Activated CD8-positive, alpha-beta T cell treated with anti-CD3 and anti-CD28 coated beads, Interleukin-2, amount 10 ng/mL, durations not matched to agents 7 days and 5 days (primary cell): ENCODE results near the gene BCAR3. TPM values are rescaled to one million over a fixed set of nuclear protein-coding genes. Genes with fewer than 3 reads are reported as not detected.
"Not testable (repeated sequence)": the region's sequence is repeated elsewhere in the genome, so short reads cannot be mapped to it uniquely, and the experiment has no call there.

Experiments used
- ATAC-seq: fragments of 150-1000 bp; cut with Tn5 transposase; one replicate; pipeline ENCODE4 v1.10.0; 2021; ENCODE audit warnings: moderate library complexity
- CTCF ChIA-PET: fragments of 350-600 bp; sonication (Branson Sonifier 250); formaldehyde crosslinking; loops from one replicate; lab custom pipeline; 2021; ENCODE audit warnings: antibody characterized with exemption; lab: Charles Lee
- POLR2A ChIA-PET: fragments of 350-600 bp; sonication (Branson Sonifier 250); formaldehyde crosslinking; loops from one replicate; lab custom pipeline; 2021; ENCODE audit warnings: antibody characterized with exemption; lab: Charles Lee
- DNase-seq: peaks from one replicate; pipeline ENCODE4 v3.0.0-alpha.2; 2020
- H3K27ac Mint-ChIP-seq: one replicate; pipeline ENCODE4 v1.8.0; 2021; ENCODE audit warnings: mild to moderate bottlenecking, mixed read lengths
- H3K27me3 Mint-ChIP-seq: one replicate; pipeline ENCODE4 v1.8.0; 2021; ENCODE audit warnings: low read depth, mixed read lengths
- H3K36me3 Mint-ChIP-seq: one replicate; pipeline ENCODE4 v1.8.0; 2021; ENCODE audit warnings: low read depth, mixed read lengths
- H3K4me1 Mint-ChIP-seq: one replicate; pipeline ENCODE4 v1.8.0; 2021; ENCODE audit warnings: low read depth, mixed read lengths
- H3K4me3 Mint-ChIP-seq: one replicate; pipeline ENCODE4 v1.8.0; 2021; ENCODE audit warnings: mild to moderate bottlenecking, mixed read lengths
- H3K9me3 Mint-ChIP-seq: one replicate; pipeline ENCODE4 v1.8.0; 2022; ENCODE audit warnings: mixed read lengths; ENCODE audit not compliant: insufficient read depth
- total RNA-seq, 2 experiments: library from RNA; stranded (reverse); gene quantifications; one replicate each; pipeline ENCODE4 v1.2.3, GENCODE V29; 2021

BCAR3 gene
- total RNA-seq, 2 experiments from 2014 or later: 0.44 to 0.79 TPM

- DNase-seq: no peak
- no peak overlapping the region for H3K27ac Mint-ChIP-seq
- H3K9me3 Mint-ChIP-seq: no peaks in the 10 kb centered on the region
- POLR2A ChIA-PET: no interaction called here
- peaks cover 28% of the 10 kb centered on the region for H3K27me3 Mint-ChIP-seq
- peaks cover 13% of the 10 kb centered on the region for H3K4me1 Mint-ChIP-seq
- H3K4me3 Mint-ChIP-seq: no peak overlapping the region
- CTCF ChIA-PET: no interaction called here
- H3K36me3 Mint-ChIP-seq: no peaks in the 10 kb centered on the region
- no peak for ATAC-seq
Observed at GRCh38 chr1:93595743-93596142, 85.9 kb downstream of the BCAR3 start.

GRCh38 chr1:93595266-93595665, 86.4 kb downstream of the BCAR3 start:
- no peak overlapping the region for H3K27ac Mint-ChIP-seq
- ATAC-seq (no peak), DNase-seq (no peak)
- POLR2A ChIA-PET: no interaction called here
- CTCF ChIA-PET: no interaction called here
- H3K36me3 Mint-ChIP-seq: no peaks in the 10 kb centered on the region
- no peak overlapping the region for H3K4me3 Mint-ChIP-seq
- peaks cover 18% of the 10 kb centered on the region for H3K4me1 Mint-ChIP-seq
- H3K9me3 Mint-ChIP-seq: no peaks in the 10 kb centered on the region
- H3K27me3 Mint-ChIP-seq: peaks cover 28% of the 10 kb centered on the region

GRCh38 chr1:93594603-93594880, 87.1 kb downstream of the BCAR3 start:
- no peak for DNase-seq
- Mint-ChIP-seq H3K4me1 (peaks cover 23% of the 10 kb centered on the region), H3K9me3 (no peaks in the 10 kb centered on the region), H3K4me3 (no peak overlapping the region), H3K27me3 (peaks cover 28% of the 10 kb centered on the region), H3K27ac (no peak overlapping the region), H3K36me3 (no peaks in the 10 kb centered on the region)
- CTCF ChIA-PET: no interaction called here
- ATAC-seq: no peak
- POLR2A ChIA-PET: no interaction called here

GRCh38 chr1:93593854-93594602, 87.6 kb downstream of the BCAR3 start:
- H3K27me3 Mint-ChIP-seq: peaks cover 28% of the 10 kb centered on the region
- no peak overlapping the region for H3K27ac Mint-ChIP-seq
- peaks cover 27% of the 10 kb centered on the region for H3K4me1 Mint-ChIP-seq
- ChIA-PET CTCF (interaction anchor here (0.7 kb wide), 1 partner anchor 249 kb away, joined by 3 read pairs; no protein-coding TSS in a partner anchor), POLR2A (no interaction called here)
- H3K4me3 Mint-ChIP-seq: no peak overlapping the region
- no peaks in the 10 kb centered on the region for H3K9me3 Mint-ChIP-seq
- no peaks in the 10 kb centered on the region for H3K36me3 Mint-ChIP-seq
- DNase-seq (no peak), ATAC-seq (no peak)

GRCh38 chr1:93592551-93592949, 89.1 kb downstream of the BCAR3 start:
- peaks cover 28% of the 10 kb centered on the region for H3K27me3 Mint-ChIP-seq
- no peaks in the 10 kb centered on the region for H3K36me3 Mint-ChIP-seq
- ChIA-PET CTCF (interaction anchor here (0.7 to 1.5 kb wide), 3 partner anchors 37 to 253 kb away, joined by 3 to 5 read pairs (median 4); no protein-coding TSS in a partner anchor), POLR2A (no interaction called here)
- H3K27ac Mint-ChIP-seq: no peak overlapping the region
- no peak overlapping the region for H3K4me3 Mint-ChIP-seq
- peaks cover 36% of the 10 kb centered on the region for H3K4me1 Mint-ChIP-seq
- no peak for ATAC-seq
- DNase-seq: no peak
- no peaks in the 10 kb centered on the region for H3K9me3 Mint-ChIP-seq

GRCh38 chr1:93591676-93592550, 89.7 kb downstream of the BCAR3 start:
- no peaks in the 10 kb centered on the region for H3K9me3 Mint-ChIP-seq
- H3K27ac Mint-ChIP-seq: peak overlapping the region; percentile 7
- ChIA-PET CTCF (interaction anchor here (0.7 to 1.5 kb wide), 3 partner anchors 38 to 254 kb away, joined by 3 to 5 read pairs (median 4); no protein-coding TSS in a partner anchor), POLR2A (no interaction called here)
- H3K4me1 Mint-ChIP-seq: peaks cover 36% of the 10 kb centered on the region
- peak; percentile 67 for DNase-seq
- H3K4me3 Mint-ChIP-seq: no peak overlapping the region
- peak; percentile 63 for ATAC-seq
- no peaks in the 10 kb centered on the region for H3K36me3 Mint-ChIP-seq
- H3K27me3 Mint-ChIP-seq: peaks cover 26% of the 10 kb centered on the region

- Mint-ChIP-seq H3K27ac (peak overlapping the region; percentile 7), H3K27me3 (peaks cover 21% of the 10 kb centered on the region), H3K4me1 (peaks cover 36% of the 10 kb centered on the region)
- H3K36me3 Mint-ChIP-seq, H3K4me3 Mint-ChIP-seq, ATAC-seq, POLR2A ChIA-PET, H3K9me3 Mint-ChIP-seq, DNase-seq: not testable (repeated sequence)
- CTCF ChIA-PET: interaction anchor here (1.5 kb wide), 1 partner anchor 38 kb away, joined by 5 read pairs; no protein-coding TSS in a partner anchor
Observed at GRCh38 chr1:93591291-93591675, 90.4 kb downstream of the BCAR3 start.

GRCh38 chr1:93588955-93589354, 92.7 kb downstream of the BCAR3 start:
- Mint-ChIP-seq H3K36me3 (no peaks in the 10 kb centered on the region), H3K4me3 (no peak overlapping the region), H3K27me3 (peaks cover 5% of the 10 kb centered on the region), H3K9me3 (no peaks in the 10 kb centered on the region), H3K4me1 (peaks cover 36% of the 10 kb centered on the region), H3K27ac (no peak overlapping the region)
- DNase-seq (no peak), ATAC-seq (no peak)
- POLR2A ChIA-PET: no interaction called here
- CTCF ChIA-PET: interaction anchor here (1.3 kb wide), 1 partner anchor 93 kb away, joined by 3 read pairs; the partner anchor contains the start of gene BCAR3

- peaks cover 2% of the 10 kb centered on the region for H3K27me3 Mint-ChIP-seq
- ChIA-PET POLR2A (no interaction called here), CTCF (interaction anchor here (1.3 kb wide), 1 partner anchor 93 kb away, joined by 3 read pairs; the partner anchor contains the start of gene BCAR3)
- H3K27ac Mint-ChIP-seq: no peak overlapping the region
- H3K4me1 Mint-ChIP-seq: peaks cover 36% of the 10 kb centered on the region
- DNase-seq (peak; percentile 27), ATAC-seq (peak; percentile 45)
- no peaks in the 10 kb centered on the region for H3K36me3 Mint-ChIP-seq
- H3K9me3 Mint-ChIP-seq: no peaks in the 10 kb centered on the region
- no peak overlapping the region for H3K4me3 Mint-ChIP-seq
Observed at GRCh38 chr1:93588206-93588605, 93.4 kb downstream of the BCAR3 start.

GRCh38 chr1:93587354-93587753, 94.3 kb downstream of the BCAR3 start:
- H3K27ac Mint-ChIP-seq: no peak overlapping the region
- DNase-seq (no peak), ATAC-seq (no peak)
- ChIA-PET CTCF (interaction anchor here (1.0 to 1.3 kb wide), 3 partner anchors 14 to 94 kb away, joined by 3 read pairs; partner anchors contain the start of gene BCAR3), POLR2A (no interaction called here)
- H3K36me3 Mint-ChIP-seq: no peaks in the 10 kb centered on the region
- H3K4me1 Mint-ChIP-seq: peaks cover 36% of the 10 kb centered on the region
- no peak overlapping the region for H3K4me3 Mint-ChIP-seq
- H3K9me3 Mint-ChIP-seq: no peaks in the 10 kb centered on the region
- no peaks in the 10 kb centered on the region for H3K27me3 Mint-ChIP-seq

- no peaks in the 10 kb centered on the region for H3K36me3 Mint-ChIP-seq
- POLR2A ChIA-PET: no interaction called here
- peaks cover 18% of the 10 kb centered on the region for H3K4me1 Mint-ChIP-seq
- H3K27ac Mint-ChIP-seq: no peak overlapping the region
- H3K4me3 Mint-ChIP-seq: no peak overlapping the region
- H3K27me3 Mint-ChIP-seq: no peaks in the 10 kb centered on the region
- ATAC-seq (no peak), DNase-seq (no peak)
- CTCF ChIA-PET: no interaction called here
- no peaks in the 10 kb centered on the region for H3K9me3 Mint-ChIP-seq
Observed at GRCh38 chr1:93585059-93585966, 96.3 kb downstream of the BCAR3 start.
